Upper lobe of left lung (tissue), 6 donors: ENCODE data around the gene SEMA3A. TPM values are rescaled to one million over a fixed set of nuclear protein-coding genes. Genes with fewer than 3 reads are reported as not detected.

ENCODE experiments used
- ATAC-seq, 2 donors: fragments of 200-7000 bp; cut with Tn5 transposase; one replicate each; pipeline ENCODE4 v1.9.1; 2022; ENCODE audit warnings: mild to moderate bottlenecking in 2 of 2, moderate library complexity in 2 of 2; ENCODE audit not compliant: low FRiP score in 2 of 2
- DNase-seq, 2 donors: peaks; one replicate each; pipeline ENCODE4 v3.0.0-alpha.2; 2019 to 2020
- H3K27ac ChIP-seq, 4 donors: fragments of 200-600 bp; sonication (generic); one replicate each; pipeline ENCODE4 v1.5.1; 2016 to 2019
- H3K27me3 ChIP-seq, 4 donors: fragments of 200-600 bp; sonication (generic); one replicate each; pipeline ENCODE4 v1.5.1; 2017 to 2019
- H3K36me3 ChIP-seq, 4 donors: fragments of 200-600 bp; sonication (generic); one replicate each; pipeline ENCODE4 v1.5.1; 2016 to 2019
- H3K4me1 ChIP-seq, 4 donors: fragments of 200-600 bp; sonication (generic); one replicate each; pipeline ENCODE4 v1.5.1; 2018 to 2019
- H3K4me3 ChIP-seq, 4 donors: fragments of 200-600 bp; sonication (generic); one replicate each; pipeline ENCODE4 v1.5.1; 2017 to 2019; ENCODE audit warnings: mild to moderate bottlenecking in 2 of 4, moderate library complexity in 1 of 4
- H3K9me3 ChIP-seq, 4 donors: fragments of 200-600 bp; sonication (generic); one replicate each; pipeline ENCODE4 v1.5.1; 2018 to 2019
- CTCF ChIP-seq, 6 experiments: fragments of 450-650 bp in 4 of 6; fragments of 200-600 bp in 2 of 6; sonication (generic) in 2 of 6; IDR thresholded peaks; one replicate each; pipeline ENCODE4 v1.5.1; 2016 to 2019; ENCODE audit warnings: antibody characterized with exemption in 6 of 6
- EP300 ChIP-seq, 4 donors: sonication (generic); formaldehyde crosslinking; IDR thresholded peaks; one replicate each; pipeline ENCODE4 v1.5.1; 2017; ENCODE audit warnings: antibody characterized with exemption in 4 of 4, control low read depth in 2 of 4
- POLR2A ChIP-seq, 4 donors: fragments of 450-650 bp; IDR thresholded peaks; one replicate each; pipeline ENCODE4 v1.5.1; 2016 to 2017; ENCODE audit warnings: antibody characterized with exemption in 4 of 4, mild to moderate bottlenecking in 2 of 4
- POLR2AphosphoS5 ChIP-seq, 2 donors: sonication (generic); formaldehyde crosslinking; IDR thresholded peaks; one replicate each; pipeline ENCODE4 v1.5.1; 2017; ENCODE audit warnings: antibody characterized with exemption in 2 of 2
- WGBS, 2 donors: methylation state at CpG; one replicate each; pipeline ENCODE4 v1.1.5; 2017 to 2018; 5-methylcytosine and 5-hydroxymethylcytosine counted together
- total RNA-seq, 6 donors: library from RNA; depleted of rRNA in 4 of 6; stranded (reverse); fragments of >200 nt in 4 of 6; gene quantifications; one replicate each; pipeline versions ENCODE4 v1.1.0 to v1.2.1, GENCODE V29; 2016 to 2021
- donor health status: DM: no; HTN: no; CAD: no; lungs with moderate emphysema.
- donor health status: DM: no; HTN: yes; CAD: no; lungs with severe emphysema.

Gene SEMA3A
- total RNA-seq, 6 donors from 2014 or later = 1.0 to 8.8 (median 3.1) TPM

GRCh38 chr7:84149573-84149972 lies 45.0 kb downstream of the SEMA3A start:
- Histone ChIP-seq H3K4me1 (no peaks in the 10 kb centered on the region), H3K4me3 (no peak overlapping the region), H3K27ac (no peak overlapping the region), H3K36me3 (no peaks in the 10 kb centered on the region), H3K9me3 (no peaks in the 10 kb centered on the region), H3K27me3 (no peaks in the 10 kb centered on the region)
- 58 to 72% methylated on average over 3 of the region's 3 CpGs for WGBS, 2 donors
- TF ChIP-seq EP300 (IDR thresholded peaks at IDR 0.05) (no peak), POLR2A (IDR thresholded peaks at IDR 0.05) (no peak), POLR2AphosphoS5 (IDR thresholded peaks at IDR 0.05) (no peak), CTCF (IDR thresholded peaks at IDR 0.05) (no peak)
- ATAC-seq = no peak
- DNase-seq = no peak

DNA sequence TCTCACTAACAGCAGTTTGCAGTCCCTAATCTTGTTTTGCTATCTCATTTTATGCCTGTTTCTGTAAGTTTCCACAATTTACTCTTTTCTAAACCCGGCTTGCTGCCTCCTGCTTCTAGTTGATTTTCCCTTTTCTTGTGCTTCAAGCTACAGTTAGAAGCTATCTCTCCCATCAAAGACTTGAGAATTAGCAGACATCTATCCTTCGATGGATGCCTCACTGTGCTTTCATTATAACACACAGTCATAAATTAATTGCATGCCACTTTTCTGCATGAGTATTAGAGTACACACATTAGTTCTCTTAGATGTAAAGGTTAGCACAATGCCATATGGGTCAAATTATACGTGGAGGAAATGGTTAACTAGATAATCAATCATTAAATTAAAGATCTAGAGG lies 48.7 kb downstream of the SEMA3A start:
- H3K36me3 ChIP-seq = no peaks in the 10 kb centered on the region
- WGBS, 2 donors = 66 to 72% methylated on average over 3 of the region's 3 CpGs
- H3K9me3 ChIP-seq = no peaks in the 10 kb centered on the region
- DNase-seq (no peak), ATAC-seq (no peak)
- no peaks in the 10 kb centered on the region for H3K27me3 ChIP-seq
- no peaks in the 10 kb centered on the region for H3K4me1 ChIP-seq
- no peak overlapping the region for H3K27ac ChIP-seq
- no peak overlapping the region for H3K4me3 ChIP-seq
- TF ChIP-seq EP300 (IDR thresholded peaks at IDR 0.05) (no peak), POLR2AphosphoS5 (IDR thresholded peaks at IDR 0.05) (no peak), CTCF (IDR thresholded peaks at IDR 0.05) (no peak), POLR2A (IDR thresholded peaks at IDR 0.05) (no peak)

- H3K27me3 ChIP-seq = no peaks in the 10 kb centered on the region
- DNase-seq (no peak), ATAC-seq (no peak)
- H3K27ac ChIP-seq = no peak overlapping the region
- H3K36me3 ChIP-seq = no peaks in the 10 kb centered on the region
- H3K4me1 ChIP-seq = no peaks in the 10 kb centered on the region
- 59 to 83% methylated on average over 1 of the region's 1 CpG for WGBS, 2 donors
- H3K4me3 ChIP-seq = no peak overlapping the region
- H3K9me3 ChIP-seq = no peaks in the 10 kb centered on the region
- TF ChIP-seq POLR2AphosphoS5 (IDR thresholded peaks at IDR 0.05) (no peak), CTCF (IDR thresholded peaks at IDR 0.05) (no peak), POLR2A (IDR thresholded peaks at IDR 0.05) (no peak), EP300 (IDR thresholded peaks at IDR 0.05) (no peak)
Measured at GRCh38 chr7:84144935-84145334, 49.7 kb downstream of the SEMA3A start.

DNA sequence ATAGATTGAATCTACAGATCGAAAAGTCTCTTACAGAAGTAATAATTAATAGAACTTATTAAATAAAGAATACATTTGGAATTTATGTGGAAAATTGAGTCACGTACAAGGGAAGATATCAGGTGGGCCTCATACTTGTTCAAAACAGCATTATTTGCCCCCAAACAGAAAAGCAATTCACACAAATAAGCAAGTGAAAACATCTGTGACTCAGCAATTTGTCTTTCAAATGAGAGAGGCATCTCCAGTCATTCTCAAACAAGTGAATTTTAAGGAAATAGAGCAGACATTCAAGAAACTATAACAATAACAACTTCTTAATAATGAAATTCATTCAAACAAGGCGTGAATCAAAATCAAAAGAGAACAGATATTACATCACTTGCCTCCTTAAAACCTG lies 50.1 kb downstream of the SEMA3A start:
- 75 to 90% methylated on average over 3 of the region's 3 CpGs for WGBS, 2 donors
- DNase-seq = no peak
- no peaks in the 10 kb centered on the region for H3K36me3 ChIP-seq
- H3K4me3 ChIP-seq = no peak overlapping the region
- H3K27me3 ChIP-seq = no peaks in the 10 kb centered on the region
- no peak overlapping the region for H3K27ac ChIP-seq
- TF ChIP-seq CTCF (IDR thresholded peaks at IDR 0.05) = no peak
- TF ChIP-seq POLR2AphosphoS5 (IDR thresholded peaks at IDR 0.05) = no peak
- TF ChIP-seq EP300 (IDR thresholded peaks at IDR 0.05) = no peak
- no peak for TF ChIP-seq POLR2A (IDR thresholded peaks at IDR 0.05)
- H3K9me3 ChIP-seq = no peaks in the 10 kb centered on the region
- ATAC-seq = no peak
- H3K4me1 ChIP-seq = no peaks in the 10 kb centered on the region

DNA sequence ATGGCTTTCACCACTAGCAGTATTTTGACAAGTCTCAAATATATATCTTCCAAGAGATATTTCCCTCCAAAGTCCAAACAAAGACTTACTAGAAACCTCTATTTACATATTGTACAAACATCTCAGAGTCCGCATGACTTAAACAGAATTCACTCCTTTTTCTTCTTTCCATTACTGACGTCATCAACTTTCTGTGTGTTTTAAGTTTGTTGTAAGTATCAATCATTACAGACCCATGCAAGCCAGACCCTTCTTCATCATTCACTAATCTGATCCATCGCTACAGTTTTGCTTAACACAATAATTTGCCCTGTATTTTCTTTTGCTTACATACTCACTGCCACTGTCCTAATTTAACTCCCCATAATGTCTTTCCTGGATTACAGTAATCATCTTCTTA lies 51.9 kb downstream of the SEMA3A start:
- Histone ChIP-seq H3K9me3 (no peaks in the 10 kb centered on the region), H3K27ac (no peak overlapping the region), H3K4me1 (no peaks in the 10 kb centered on the region), H3K36me3 (no peaks in the 10 kb centered on the region), H3K27me3 (no peaks in the 10 kb centered on the region), H3K4me3 (no peak overlapping the region)
- TF ChIP-seq POLR2A (IDR thresholded peaks at IDR 0.05) (no peak), POLR2AphosphoS5 (IDR thresholded peaks at IDR 0.05) (no peak), EP300 (IDR thresholded peaks at IDR 0.05) (no peak), CTCF (IDR thresholded peaks at IDR 0.05) (no peak)
- 75 to 86% methylated on average over 3 of the region's 3 CpGs for WGBS, 2 donors
- ATAC-seq (no peak), DNase-seq (no peak)
